ENCODE data around the gene NTRK2. TPM values are rescaled to one million over a fixed set of nuclear protein-coding genes. Genes with fewer than 3 reads are reported as not detected.

Gene NTRK2
- total RNA-seq, 1 donor from 2014 or later: 0.07 TPM

DNA sequence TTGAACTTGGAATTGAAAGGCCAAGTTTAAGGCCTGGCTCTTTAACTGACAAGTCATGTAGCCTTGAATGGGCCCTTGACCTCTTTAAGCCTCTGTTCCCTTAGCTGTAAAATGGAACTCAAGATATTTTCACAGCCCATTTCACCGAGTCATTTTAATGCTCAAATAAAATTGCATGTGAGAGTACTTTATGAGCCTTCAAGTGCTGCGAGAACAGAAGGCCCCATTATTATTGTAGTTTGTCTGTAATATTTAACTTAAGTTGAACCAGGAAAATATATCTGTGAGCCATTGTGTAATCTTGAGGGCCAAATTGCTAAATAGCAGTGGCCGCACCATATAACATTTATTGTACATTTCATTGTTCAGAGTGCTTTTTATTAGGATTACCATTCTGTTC lies 249.9 kb downstream of the NTRK2 start:
- TF ChIP-seq, protein P1, sequence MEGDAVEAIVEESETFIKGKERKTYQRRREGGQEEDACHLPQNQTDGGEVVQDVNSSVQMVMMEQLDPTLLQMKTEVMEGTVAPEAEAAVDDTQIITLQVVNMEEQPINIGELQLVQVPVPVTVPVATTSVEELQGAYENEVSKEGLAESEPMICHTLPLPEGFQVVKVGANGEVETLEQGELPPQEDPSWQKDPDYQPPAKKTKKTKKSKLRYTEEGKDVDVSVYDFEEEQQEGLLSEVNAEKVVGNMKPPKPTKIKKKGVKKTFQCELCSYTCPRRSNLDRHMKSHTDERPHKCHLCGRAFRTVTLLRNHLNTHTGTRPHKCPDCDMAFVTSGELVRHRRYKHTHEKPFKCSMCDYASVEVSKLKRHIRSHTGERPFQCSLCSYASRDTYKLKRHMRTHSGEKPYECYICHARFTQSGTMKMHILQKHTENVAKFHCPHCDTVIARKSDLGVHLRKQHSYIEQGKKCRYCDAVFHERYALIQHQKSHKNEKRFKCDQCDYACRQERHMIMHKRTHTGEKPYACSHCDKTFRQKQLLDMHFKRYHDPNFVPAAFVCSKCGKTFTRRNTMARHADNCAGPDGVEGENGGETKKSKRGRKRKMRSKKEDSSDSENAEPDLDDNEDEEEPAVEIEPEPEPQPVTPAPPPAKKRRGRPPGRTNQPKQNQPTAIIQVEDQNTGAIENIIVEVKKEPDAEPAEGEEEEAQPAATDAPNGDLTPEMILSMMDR (IDR thresholded peaks at IDR 0.05): no peak
- Mint-ChIP-seq H3K27me3 (no peaks in the 10 kb centered on the region), H3K4me3 (no peak overlapping the region), H3K36me3 (ENCODE audit: low read depth) (no peaks in the 10 kb centered on the region), H3K9me3 (no peaks in the 10 kb centered on the region), H3K27ac (no peak overlapping the region), H3K4me1 (no peaks in the 10 kb centered on the region)
- DNase-seq (no peak), ATAC-seq (ENCODE audit: low read depth) (no peak)
- ChIA-PET CTCF (no interaction called here), POLR2A (no interaction called here)
- intact Hi-C loops (cut with micrococcal nuclease): no loop called here

DNA sequence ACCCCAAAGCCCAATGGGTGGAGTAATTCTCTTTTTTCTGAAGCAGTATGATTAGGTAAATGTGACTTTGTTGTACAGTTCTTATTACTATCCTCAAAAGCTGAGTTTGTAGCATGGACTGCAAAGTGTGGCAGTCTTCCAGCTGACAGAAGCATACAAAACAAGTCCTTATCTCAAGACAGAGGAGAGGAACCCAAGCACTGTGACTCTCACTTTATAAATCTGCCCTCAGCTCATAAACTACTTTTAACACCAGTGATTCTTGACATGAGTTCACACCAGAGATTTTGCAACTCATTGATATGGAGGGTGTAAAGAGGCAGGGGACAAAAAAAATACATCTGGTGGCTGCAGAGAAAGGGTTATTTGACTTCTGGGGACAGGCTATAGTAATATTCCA lies 251.6 kb downstream of the NTRK2 start:
- ChIA-PET CTCF (no interaction called here), POLR2A (no interaction called here)
- Mint-ChIP-seq H3K27ac (no peak overlapping the region), H3K36me3 (ENCODE audit: low read depth) (no peaks in the 10 kb centered on the region), H3K9me3 (no peaks in the 10 kb centered on the region), H3K4me1 (no peaks in the 10 kb centered on the region), H3K4me3 (no peak overlapping the region), H3K27me3 (no peaks in the 10 kb centered on the region)
- intact Hi-C loops (cut with micrococcal nuclease): no loop called here
- DNase-seq (no peak), ATAC-seq (ENCODE audit: low read depth) (no peak)
- TF ChIP-seq, protein P1 (IDR thresholded peaks at IDR 0.05): no peak

DNA sequence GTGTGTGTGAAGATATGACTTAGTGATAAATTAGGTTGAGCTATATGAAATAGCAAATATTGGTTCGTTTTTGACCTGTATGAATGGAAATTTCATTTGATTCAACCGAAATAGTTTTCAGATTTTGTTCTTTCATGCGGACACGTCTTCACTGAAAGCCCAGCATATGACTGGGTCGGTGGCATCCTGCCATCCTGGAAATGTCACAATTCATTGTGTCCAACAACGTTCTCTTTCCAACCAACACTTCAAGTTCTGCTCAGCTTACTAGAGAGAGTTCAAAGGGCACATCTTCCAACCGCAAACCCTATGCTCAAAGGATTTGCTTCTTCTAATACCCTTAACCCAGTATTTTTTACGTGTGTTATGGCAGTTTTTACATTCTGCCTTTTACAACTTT lies 252.5 kb downstream of the NTRK2 start:
- CTCF ChIA-PET: no interaction called here
- ATAC-seq (ENCODE audit: low read depth) (no peak), DNase-seq (no peak)
- Mint-ChIP-seq H3K4me1 (no peaks in the 10 kb centered on the region), H3K9me3 (no peaks in the 10 kb centered on the region), H3K36me3 (ENCODE audit: low read depth) (no peaks in the 10 kb centered on the region), H3K4me3 (no peak overlapping the region), H3K27ac (no peak overlapping the region), H3K27me3 (no peaks in the 10 kb centered on the region)
- intact Hi-C loops (cut with micrococcal nuclease): no loop called here
- TF ChIP-seq, protein P1 (IDR thresholded peaks at IDR 0.05): no peak
- POLR2A ChIA-PET: no interaction called here

DNA sequence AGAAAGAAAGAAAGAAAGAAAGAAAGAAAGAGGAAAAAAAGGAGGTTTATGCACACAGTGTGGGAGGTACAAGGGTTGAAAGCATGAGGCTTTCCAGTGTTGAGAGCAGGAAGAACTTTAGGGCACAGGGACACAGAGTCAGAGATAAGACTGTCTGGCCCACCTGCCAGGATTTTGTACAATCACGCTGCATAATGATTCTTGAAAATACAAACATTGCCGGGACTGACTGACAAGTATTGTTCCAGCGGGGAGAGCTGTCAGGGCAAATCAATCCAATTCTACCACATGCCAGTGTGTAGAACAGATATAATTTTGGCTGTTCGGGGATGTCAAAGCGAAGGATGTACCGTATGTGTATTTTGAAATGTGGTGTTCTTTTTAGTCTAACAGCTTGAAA lies 254.7 kb downstream of the NTRK2 start:
- Mint-ChIP-seq H3K4me3 (no peak overlapping the region), H3K9me3 (no peaks in the 10 kb centered on the region), H3K4me1 (no peaks in the 10 kb centered on the region), H3K27ac (no peak overlapping the region), H3K27me3 (no peaks in the 10 kb centered on the region), H3K36me3 (ENCODE audit: low read depth) (no peaks in the 10 kb centered on the region)
- POLR2A ChIA-PET: no interaction called here
- no peak for DNase-seq
- ATAC-seq (ENCODE audit: low read depth): no peak
- TF ChIP-seq, protein P1 (IDR thresholded peaks at IDR 0.05): no peak
- CTCF ChIA-PET: no interaction called here
- intact Hi-C loops (cut with micrococcal nuclease): no loop called here

DNA sequence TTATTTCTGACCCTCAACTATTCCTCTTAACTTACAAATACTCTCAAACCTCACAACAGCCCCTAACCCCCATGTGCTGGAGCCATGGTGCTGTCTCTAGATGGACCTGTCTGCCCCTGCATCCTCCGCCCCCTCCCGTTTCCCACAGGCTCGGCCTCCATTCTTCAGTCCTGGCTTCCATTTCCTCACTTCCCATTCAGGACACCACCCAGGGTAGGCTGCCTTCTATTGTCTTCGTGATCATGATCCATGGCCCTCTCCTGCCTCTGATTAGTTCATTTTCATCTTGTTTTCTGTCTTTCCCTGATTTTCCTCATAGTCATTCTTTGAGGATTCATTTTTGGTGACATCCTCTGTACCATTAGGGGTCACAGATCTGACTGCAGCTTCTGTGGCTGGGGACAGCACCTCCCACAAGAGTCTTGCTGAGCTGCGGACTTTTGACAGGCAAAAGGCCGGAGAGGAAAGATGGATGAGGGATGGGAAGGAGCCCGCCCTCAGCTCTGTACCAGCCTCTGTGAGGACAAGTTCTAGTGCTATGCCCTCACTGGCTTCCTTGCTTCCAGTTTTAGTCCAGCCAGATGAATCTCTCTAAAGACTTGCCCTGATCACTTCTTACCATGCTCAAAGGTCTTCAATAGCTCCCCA lies 255.8 kb downstream of the NTRK2 start:
- TF ChIP-seq, protein P1 (IDR thresholded peaks at IDR 0.05): no peak
- no peaks in the 10 kb centered on the region for H3K9me3 Mint-ChIP-seq
- no peak overlapping the region for H3K27ac Mint-ChIP-seq
- no peaks in the 10 kb centered on the region for H3K4me1 Mint-ChIP-seq
- intact Hi-C loops (cut with micrococcal nuclease): no loop called here
- DNase-seq (no peak), ATAC-seq (ENCODE audit: low read depth) (no peak)
- no peak overlapping the region for H3K4me3 Mint-ChIP-seq
- ChIA-PET CTCF (no interaction called here), POLR2A (no interaction called here)
- no peaks in the 10 kb centered on the region for H3K27me3 Mint-ChIP-seq
- H3K36me3 Mint-ChIP-seq (ENCODE audit: low read depth): no peaks in the 10 kb centered on the region

Data from activated B cell treated with CpG ODN at 0.5 μM for 24 hours (primary cell).